GM12874 (cell line): ENCODE measurements around the gene TMEM252.

Experiments used
- TF ChIP-seq, protein P1 (sequence below): IDR thresholded peaks from 2 replicates; pipeline ENCODE4 v1.5.1; 2011; ENCODE audit warnings: low read depth, mild to moderate bottlenecking, control low read depth, low read length, moderate library complexity; ENCODE audit not compliant: insufficient read depth

Gene TMEM252

DNA sequence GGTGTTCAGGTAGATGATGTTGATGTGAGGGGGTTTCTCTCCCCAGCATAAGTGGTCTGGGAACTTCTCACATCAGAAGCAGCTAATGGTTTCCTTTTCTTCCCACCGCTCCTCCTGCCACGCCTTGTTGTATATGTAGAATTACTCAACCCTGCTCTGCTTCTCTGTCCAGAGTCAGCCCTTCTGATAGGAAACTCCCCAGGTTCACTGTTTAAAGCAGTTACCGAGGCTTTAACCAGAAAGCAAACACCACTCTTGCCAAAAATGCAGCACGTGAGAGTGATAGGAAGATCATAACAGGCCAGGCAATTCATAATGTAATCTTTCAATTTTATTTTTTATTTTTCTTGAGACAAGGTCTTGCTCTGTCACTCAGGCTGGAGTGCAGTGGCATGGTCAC lies 10.5 kb upstream of the TMEM252 start:
- TF ChIP-seq, protein P1, sequence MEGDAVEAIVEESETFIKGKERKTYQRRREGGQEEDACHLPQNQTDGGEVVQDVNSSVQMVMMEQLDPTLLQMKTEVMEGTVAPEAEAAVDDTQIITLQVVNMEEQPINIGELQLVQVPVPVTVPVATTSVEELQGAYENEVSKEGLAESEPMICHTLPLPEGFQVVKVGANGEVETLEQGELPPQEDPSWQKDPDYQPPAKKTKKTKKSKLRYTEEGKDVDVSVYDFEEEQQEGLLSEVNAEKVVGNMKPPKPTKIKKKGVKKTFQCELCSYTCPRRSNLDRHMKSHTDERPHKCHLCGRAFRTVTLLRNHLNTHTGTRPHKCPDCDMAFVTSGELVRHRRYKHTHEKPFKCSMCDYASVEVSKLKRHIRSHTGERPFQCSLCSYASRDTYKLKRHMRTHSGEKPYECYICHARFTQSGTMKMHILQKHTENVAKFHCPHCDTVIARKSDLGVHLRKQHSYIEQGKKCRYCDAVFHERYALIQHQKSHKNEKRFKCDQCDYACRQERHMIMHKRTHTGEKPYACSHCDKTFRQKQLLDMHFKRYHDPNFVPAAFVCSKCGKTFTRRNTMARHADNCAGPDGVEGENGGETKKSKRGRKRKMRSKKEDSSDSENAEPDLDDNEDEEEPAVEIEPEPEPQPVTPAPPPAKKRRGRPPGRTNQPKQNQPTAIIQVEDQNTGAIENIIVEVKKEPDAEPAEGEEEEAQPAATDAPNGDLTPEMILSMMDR = no peak

DNA sequence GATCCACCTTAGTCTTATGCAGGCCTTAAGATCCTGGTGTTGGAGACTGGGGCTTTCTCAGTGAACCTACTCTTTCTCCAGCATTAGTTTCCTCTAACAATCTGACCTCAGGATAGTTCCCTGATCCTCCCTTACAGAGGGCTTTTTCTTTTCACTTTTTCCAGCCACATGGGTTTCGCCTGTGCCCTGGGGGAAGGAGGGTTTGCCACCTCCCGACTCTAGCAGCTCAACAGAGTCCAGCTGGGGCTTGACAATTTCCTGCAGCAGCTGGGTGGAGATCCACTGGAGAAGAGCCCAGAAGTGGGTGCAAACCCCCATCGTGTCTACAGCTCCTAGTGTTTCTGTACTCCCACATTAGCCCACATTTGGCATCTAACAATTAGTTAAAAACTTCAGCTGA lies 7.6 kb upstream of the TMEM252 start:
- TF ChIP-seq, protein P1 = no peak

DNA sequence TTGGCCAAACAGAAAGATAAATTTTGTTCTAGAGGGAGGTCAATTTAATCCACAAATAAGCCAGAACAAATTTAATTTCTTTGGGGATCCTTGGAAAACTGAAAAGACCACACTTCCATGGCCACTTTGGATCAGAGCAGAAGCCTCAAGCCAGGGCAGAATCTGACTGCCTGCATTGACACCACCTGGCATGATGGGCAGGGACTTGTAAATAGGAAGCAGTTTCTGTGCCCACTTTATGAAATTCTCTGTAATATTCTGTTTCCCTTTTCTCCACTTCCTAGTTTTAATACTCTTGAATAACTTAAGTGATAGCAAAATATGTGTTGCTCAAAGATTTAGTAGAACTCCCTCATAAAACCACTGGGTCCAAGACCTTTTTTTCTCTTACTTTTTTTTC lies 6.7 kb upstream of the TMEM252 start:
- TF ChIP-seq, protein P1 = no peak

DNA sequence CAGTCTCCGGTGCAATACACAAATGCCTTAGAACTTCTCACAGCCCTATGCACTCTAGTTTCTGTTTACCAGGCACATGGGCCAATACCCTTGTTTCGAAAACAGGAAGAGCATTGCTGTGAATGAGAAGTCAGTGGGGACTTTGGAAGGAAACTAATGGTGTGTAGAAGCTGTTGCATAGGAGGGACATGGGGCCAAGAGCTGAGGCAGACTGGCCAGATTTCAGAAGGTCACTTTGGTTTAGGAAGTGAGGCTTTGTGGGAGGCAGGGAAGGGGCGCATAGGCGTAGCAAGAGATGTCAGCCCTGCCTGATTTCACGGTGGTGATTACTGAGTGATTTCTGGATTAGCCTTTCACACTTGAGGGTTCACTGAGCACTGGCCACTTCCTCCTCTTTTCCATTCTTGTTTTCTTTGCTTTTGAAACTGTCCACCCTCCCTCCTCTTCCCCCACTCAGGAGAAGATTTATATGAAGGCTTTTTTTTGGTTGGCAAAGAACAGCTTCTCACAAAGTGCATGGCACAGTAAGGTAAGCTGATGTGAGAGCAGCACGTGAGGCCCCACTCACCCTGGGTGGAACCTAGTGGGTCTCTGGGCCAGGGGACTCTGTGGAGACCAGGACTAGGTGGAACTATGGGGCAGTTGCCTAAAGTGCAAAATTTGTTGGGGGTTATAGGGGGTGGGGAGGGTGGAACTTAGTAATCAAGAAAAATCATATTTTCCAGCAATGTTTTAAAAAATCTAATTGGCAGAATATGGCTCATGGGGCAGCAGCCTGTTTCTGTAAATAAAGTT lies 6.1 kb upstream of the TMEM252 start:
- TF ChIP-seq, protein P1 = no peak

DNA sequence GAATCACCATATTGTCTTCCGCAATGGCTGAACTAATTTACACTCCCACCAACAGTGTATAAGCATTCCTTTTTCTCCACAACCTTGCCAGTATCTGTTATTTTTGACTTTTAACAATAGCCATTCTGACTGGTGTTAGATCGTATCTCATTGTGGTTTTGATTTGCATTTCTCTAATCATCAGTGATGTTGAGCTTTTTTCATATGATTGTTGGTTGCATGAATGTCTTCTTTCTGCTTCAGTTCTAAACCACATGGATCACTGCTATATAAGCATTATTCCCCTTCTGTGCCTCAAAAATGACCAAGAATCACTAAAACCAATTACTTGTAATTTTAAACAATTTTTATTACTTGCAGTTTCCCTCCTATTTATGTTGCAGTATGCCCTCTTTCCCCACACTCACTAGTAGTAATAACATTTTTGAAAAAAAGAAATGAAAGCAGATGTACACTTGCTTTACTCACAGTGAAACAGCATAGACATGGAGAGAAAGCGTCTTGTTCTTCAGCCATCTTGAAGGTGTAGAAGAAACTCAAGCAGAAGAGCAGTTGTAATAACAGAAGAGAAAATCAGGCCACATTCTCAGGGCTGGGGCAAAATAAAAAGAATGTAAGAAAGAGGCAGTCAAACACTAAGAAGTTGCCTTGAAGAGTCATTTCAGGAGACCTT lies 4.5 kb upstream of the TMEM252 start:
- TF ChIP-seq, protein P1 = no peak

DNA sequence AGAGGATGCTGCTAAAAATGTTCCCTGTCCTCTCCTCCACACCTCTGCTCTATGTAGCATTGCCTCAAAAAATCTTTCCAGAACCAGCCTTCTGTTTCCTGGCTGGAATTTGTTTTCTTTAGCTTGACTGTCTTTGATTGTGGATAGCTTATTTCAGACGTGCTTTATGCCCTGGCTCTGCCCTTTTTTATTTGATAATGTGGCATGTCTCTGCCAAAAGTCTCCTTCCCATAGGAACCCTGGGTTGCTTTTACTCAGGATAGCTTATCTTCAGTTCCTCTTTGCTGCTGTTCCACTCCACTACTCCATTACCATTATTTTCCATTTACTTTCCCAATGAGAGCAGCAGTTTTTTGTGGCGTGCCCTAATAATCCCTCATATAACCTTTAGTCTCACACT lies 885 bp upstream of the TMEM252 start:
- TF ChIP-seq, protein P1 = no peak

DNA sequence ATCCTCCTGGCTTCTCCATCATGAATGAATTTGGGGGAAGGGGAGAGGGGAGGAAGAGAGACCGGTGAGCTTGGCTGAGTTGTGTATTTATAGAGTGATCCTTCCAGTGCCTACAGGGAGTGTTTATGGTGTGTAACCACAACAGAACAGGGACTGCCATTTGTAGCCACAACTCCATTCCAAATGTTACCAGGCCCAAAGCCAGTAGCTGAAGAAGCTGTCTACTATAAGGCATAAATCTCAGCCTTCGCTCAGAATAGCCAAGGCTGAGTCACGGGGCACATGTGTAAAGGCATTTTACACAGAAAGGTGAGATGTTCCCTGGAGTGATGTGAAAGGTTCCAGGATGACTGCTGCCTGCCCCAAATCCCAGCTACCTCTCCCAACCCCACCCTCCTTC lies 2.5 kb downstream of the TMEM252 start:
- TF ChIP-seq, protein P1 = no peak
